SK-N-SH (cell line): ENCODE measurements around the gene CERS6. TPM values are rescaled to one million over a fixed set of nuclear protein-coding genes. Genes with fewer than 3 reads are reported as not detected.

Experiments
- CTCF ChIA-PET: fragments of 300-600, 350-600 bp; formaldehyde crosslinking; extraction: SDS; loops from one replicate; lab custom pipeline; 2021; lab: Yijun Ruan, JAX
- POLR2A ChIA-PET: fragments of 350-600 bp; sonication (Branson Sonifier 250); formaldehyde crosslinking; extraction: SDS; loops from one replicate; lab custom pipeline; 2020; ENCODE audit warnings: antibody characterized with exemption, inconsistent platforms; lab: Yijun Ruan, JAX
- DNase-seq: peaks from one replicate; pipeline ENCODE4 v3.0.0; 2012
- H2AFZ ChIP-seq: fragments of 200-600 bp; sonication (generic); 2 replicates; pipeline ENCODE4 v1.8.1; 2016; ENCODE audit warnings: antibody characterized with exemption, mild to moderate bottlenecking, low read depth
- H3F3A ChIP-seq: fragments of 200-600 bp; sonication (generic); replicated peaks from 2 replicates; pipeline ENCODE3; 2016; ENCODE audit warnings: antibody characterized with exemption, mild to moderate bottlenecking; ENCODE audit not compliant: insufficient read depth
- H3K27ac ChIP-seq, 2 experiments: fragments of 200-500 bp in 1 of 2; fragments of 200-600 bp in 1 of 2; sonication (Bioruptor generic) in 1 of 2; sonication (generic), shearing (Covaris generic) in 1 of 2; 2 replicates each; pipeline versions ENCODE4 v1.5.1 to v1.6.1; 2014 to 2016; ENCODE audit warnings: low read depth in 2 of 2, inconsistent platforms in 1 of 2, low read length in 1 of 2, mild to moderate bottlenecking in 1 of 2, mixed read lengths in 1 of 2
- H3K27me3 ChIP-seq: fragments of 200-600 bp; sonication (generic), shearing (Covaris generic); 2 replicates; pipeline ENCODE4 v1.6.1; 2016; ENCODE audit warnings: mixed run types; ENCODE audit not compliant: insufficient read depth
- H3K36me3 ChIP-seq, 2 experiments: fragments of 200-500 bp in 1 of 2; fragments of 200-600 bp in 1 of 2; sonication (Bioruptor generic) in 1 of 2; sonication (generic) in 1 of 2; replicated peaks in 1 of 2; 2 replicates each; pipeline versions ENCODE3 to v1.5.1; 2014 to 2016; ENCODE audit warnings: low read length in 1 of 2, mild to moderate bottlenecking in 1 of 2; ENCODE audit not compliant: insufficient read depth in 2 of 2, control insufficient read depth in 1 of 2
- H3K4me1 ChIP-seq, 2 experiments: fragments of 200-500 bp in 1 of 2; fragments of 200-600 bp in 1 of 2; sonication (Bioruptor generic) in 1 of 2; sonication (generic), shearing (Covaris generic) in 1 of 2; 2 replicates each; pipeline versions ENCODE4 v1.5.1 to v1.6.1; 2014 to 2016; ENCODE audit warnings: low read depth in 1 of 2, low read length in 1 of 2, mixed run types in 1 of 2; ENCODE audit not compliant: insufficient read depth in 2 of 2, control insufficient read depth in 1 of 2
- H3K4me2 ChIP-seq: fragments of 200-600 bp; sonication (generic), shearing (Covaris generic); 2 replicates; pipeline ENCODE4 v1.6.1; 2017; ENCODE audit warnings: mixed run types
- H3K4me3 ChIP-seq, 2 experiments: fragments of 200-500 bp in 1 of 2; fragments of 200-600 bp in 1 of 2; sonication (Bioruptor generic) in 1 of 2; sonication (generic), shearing (Covaris generic) in 1 of 2; 2 replicates each; pipeline versions ENCODE4 v1.5.1 to v1.8.1; 2014 to 2016; ENCODE audit warnings: low read depth in 2 of 2, inconsistent platforms in 1 of 2, low read length in 1 of 2, mild to moderate bottlenecking in 1 of 2, mixed read lengths in 1 of 2, moderate library complexity in 1 of 2
- H3K79me2 ChIP-seq: fragments of 200-600 bp; sonication (generic); 2 replicates; pipeline ENCODE4 v1.8.1; 2017; ENCODE audit warnings: mild to moderate bottlenecking; ENCODE audit not compliant: insufficient read depth
- H3K9ac ChIP-seq: fragments of 200-600 bp; sonication (generic); 2 replicates; pipeline ENCODE4 v1.6.1; 2017; ENCODE audit warnings: mixed run types
- H3K9me2 ChIP-seq: fragments of 200-600 bp; sonication (generic); 2 replicates; pipeline ENCODE4 v1.6.1; 2017; ENCODE audit warnings: mixed run types
- H3K9me3 ChIP-seq: fragments of 200-600 bp; sonication (generic); 2 replicates; pipeline ENCODE4 v1.6.1; 2017; ENCODE audit warnings: mixed run types, mild to moderate bottlenecking, moderate library complexity
- H4K20me1 ChIP-seq: fragments of 200-600 bp; sonication (generic); 2 replicates; pipeline ENCODE4 v1.6.1; 2017; ENCODE audit warnings: mild to moderate bottlenecking, mixed run types; ENCODE audit not compliant: insufficient read depth
- CHD2 ChIP-seq: fragments of 150-350 bp; IDR thresholded peaks from 2 replicates; pipeline ENCODE4 v1.6.1; 2018; ENCODE audit warnings: low read length; ENCODE audit not compliant: partially characterized antibody
- ELF1 ChIP-seq: IDR thresholded peaks from 2 replicates; pipeline ENCODE4 v1.4.0; 2012
- EP300 ChIP-seq, 2 experiments: IDR thresholded peaks; 2 replicates each; pipeline versions ENCODE4 v1.4.0 to v1.6.1; 2012; ENCODE audit warnings: borderline replicate concordance in 1 of 2, low read depth in 1 of 2, low read length in 1 of 2
- EZH2phosphoT487 ChIP-seq: fragments of 200-600 bp; sonication (generic); IDR thresholded peaks from 2 replicates; pipeline ENCODE4 v1.6.1; 2017; ENCODE audit warnings: low read depth, mixed run types, mild to moderate bottlenecking, antibody characterized with exemption, moderate library complexity, borderline replicate concordance
- FOXJ3 ChIP-seq: sonication (generic); formaldehyde crosslinking; IDR thresholded peaks from 2 replicates; pipeline ENCODE4 v1.5.1; 2020; ENCODE audit warnings: mild to moderate bottlenecking, missing genetic modification reagents
- JUND ChIP-seq: IDR thresholded peaks from 2 replicates; pipeline ENCODE4 v1.4.0; 2012
- NRF1 ChIP-seq: IDR thresholded peaks from 2 replicates; pipeline ENCODE4 v1.6.1; 2012; ENCODE audit warnings: low read depth, mild to moderate bottlenecking, low read length
- POLR2AphosphoS5 ChIP-seq: IDR thresholded peaks from 2 replicates; pipeline ENCODE4 v1.6.1; 2012; ENCODE audit warnings: low read depth, low read length
- SMC3 ChIP-seq: IDR thresholded peaks from 2 replicates; pipeline ENCODE4 v1.6.1; 2012; ENCODE audit warnings: low read depth, low read length, improper control_type of control experiment
- TCF12 ChIP-seq: IDR thresholded peaks from 2 replicates; pipeline ENCODE4 v1.4.0; 2012
- WGBS: methylation state at CpG from one replicate; pipeline ENCODE4 v1.1.6; 2017; ENCODE audit warnings: low lambda C conversion rate; 5-methylcytosine and 5-hydroxymethylcytosine counted together
- polyA plus RNA-seq, 3 experiments: library from polyadenylated mRNA; depleted of rRNA; stranded (reverse); fragments of >200 nt; gene quantifications; 2 replicates each; pipeline ENCODE4 v1.2.3, GENCODE V29; 2012
- TF ChIP-seq, protein P1 (sequence below): IDR thresholded peaks from 2 replicates; pipeline ENCODE4 v1.4.0; 2012; ENCODE audit warnings: low read depth
- TF ChIP-seq, protein P2 (sequence below): fragments of 200-600 bp; sonication (generic); IDR thresholded peaks from 2 replicates; pipeline ENCODE4 v1.6.1; 2017; ENCODE audit warnings: antibody characterized with exemption, mild to moderate bottlenecking, moderate library complexity
- TF ChIP-seq, protein P3 (sequence below): fragments of 150-350 bp; IDR thresholded peaks from 2 replicates; pipeline ENCODE4 v1.6.1; 2016; ENCODE audit warnings: mild to moderate bottlenecking, low read depth, low read length

Gene CERS6
- polyA plus RNA-seq, 1 of the 3 experiments (the other 2 are of a cell fraction), result 1.8 TPM

DNA sequence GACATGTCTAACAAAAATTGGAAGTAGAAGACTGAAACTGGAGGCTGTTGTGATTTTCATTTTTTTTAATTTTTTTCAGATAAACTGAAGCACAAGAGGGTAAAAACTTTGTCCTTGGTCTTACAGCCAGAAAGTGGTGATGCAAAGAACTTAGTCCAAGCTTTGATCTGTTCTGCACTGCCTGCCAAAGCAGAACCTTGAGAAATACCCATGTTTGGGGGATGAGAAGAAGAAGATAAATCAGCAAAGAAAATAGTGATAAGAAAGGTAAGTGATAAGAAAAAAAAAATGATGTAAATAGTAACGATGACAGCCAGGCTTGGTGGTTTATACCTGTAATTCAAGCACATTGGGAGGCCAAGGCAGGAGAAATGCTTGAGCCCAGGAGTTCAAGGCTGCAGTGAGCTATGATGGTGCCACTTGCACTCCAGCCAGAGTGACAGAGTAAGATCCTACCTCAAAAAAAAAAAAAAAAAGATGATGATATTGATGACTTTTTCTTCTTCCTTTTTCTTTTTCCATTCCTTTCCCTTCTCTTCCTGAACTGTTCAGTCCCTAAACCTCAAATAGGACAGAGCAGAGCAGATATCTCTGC is 331.8 kb downstream of the CERS6 start:
- Histone ChIP-seq H3K9me3 (no peaks in the 10 kb centered on the region), H3K27me3 (no peaks in the 10 kb centered on the region), H4K20me1 (no peaks in the 10 kb centered on the region), H3K9ac (no peak overlapping the region), H3K9me2 (no peaks in the 10 kb centered on the region), H3K4me3 (no peak overlapping the region), H3K4me1 (no peaks in the 10 kb centered on the region), H3K27ac (no peak overlapping the region), H3K4me2 (no peak overlapping the region), H3K36me3 (no peaks in the 10 kb centered on the region), H3F3A (no peaks in the 10 kb centered on the region), H3K79me2 (no peaks in the 10 kb centered on the region), H2AFZ (no peak overlapping the region)
- WGBS, result 35% methylated on average over 1 of the region's 1 CpG
- ChIA-PET CTCF (interaction anchor here (0.9 to 1.0 kb wide), 2 partner anchors 14 to 30 kb away, joined by 3 to 4 read pairs; no protein-coding TSS in a partner anchor), POLR2A (no interaction called here)
- DNase-seq, result no peak
- TF ChIP-seq ELF1, result no peak
- TF ChIP-seq, protein P1, sequence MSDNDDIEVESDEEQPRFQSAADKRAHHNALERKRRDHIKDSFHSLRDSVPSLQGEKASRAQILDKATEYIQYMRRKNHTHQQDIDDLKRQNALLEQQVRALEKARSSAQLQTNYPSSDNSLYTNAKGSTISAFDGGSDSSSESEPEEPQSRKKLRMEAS, result no peak
- no peak for TF ChIP-seq FOXJ3

DNA sequence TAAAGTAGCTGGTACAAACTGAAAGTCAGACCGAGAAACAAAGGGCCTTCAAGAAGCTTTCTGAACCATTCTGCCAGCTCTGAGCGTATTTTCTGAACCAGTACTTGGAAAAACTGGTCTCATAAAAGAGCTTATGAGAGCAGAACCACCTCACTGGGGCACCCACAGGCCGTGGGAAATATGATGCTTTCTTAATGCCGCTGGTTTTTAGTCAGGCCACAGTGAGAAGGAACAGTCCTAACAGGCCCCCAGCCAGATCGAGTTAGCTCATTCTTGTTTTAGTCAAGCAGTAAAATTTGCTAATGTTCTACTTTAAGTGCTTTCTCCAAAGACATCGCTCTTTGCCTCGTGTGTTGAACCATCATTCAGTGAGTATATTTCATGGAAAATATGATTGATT is 333.7 kb downstream of the CERS6 start:
- TF ChIP-seq ELF1 (no peak), TCF12 (no peak), SMC3 (no peak), EP300 (IDR thresholded peaks at IDR 0.05; ENCODE audit: borderline replicate concordance in 1 of 2, low read depth in 1 of 2, low read length in 1 of 2) (no peak), EZH2phosphoT487 (no peak), JUND (no peak), CHD2 (no peak), NRF1 (no peak), POLR2AphosphoS5 (no peak)
- TF ChIP-seq, protein P2, sequence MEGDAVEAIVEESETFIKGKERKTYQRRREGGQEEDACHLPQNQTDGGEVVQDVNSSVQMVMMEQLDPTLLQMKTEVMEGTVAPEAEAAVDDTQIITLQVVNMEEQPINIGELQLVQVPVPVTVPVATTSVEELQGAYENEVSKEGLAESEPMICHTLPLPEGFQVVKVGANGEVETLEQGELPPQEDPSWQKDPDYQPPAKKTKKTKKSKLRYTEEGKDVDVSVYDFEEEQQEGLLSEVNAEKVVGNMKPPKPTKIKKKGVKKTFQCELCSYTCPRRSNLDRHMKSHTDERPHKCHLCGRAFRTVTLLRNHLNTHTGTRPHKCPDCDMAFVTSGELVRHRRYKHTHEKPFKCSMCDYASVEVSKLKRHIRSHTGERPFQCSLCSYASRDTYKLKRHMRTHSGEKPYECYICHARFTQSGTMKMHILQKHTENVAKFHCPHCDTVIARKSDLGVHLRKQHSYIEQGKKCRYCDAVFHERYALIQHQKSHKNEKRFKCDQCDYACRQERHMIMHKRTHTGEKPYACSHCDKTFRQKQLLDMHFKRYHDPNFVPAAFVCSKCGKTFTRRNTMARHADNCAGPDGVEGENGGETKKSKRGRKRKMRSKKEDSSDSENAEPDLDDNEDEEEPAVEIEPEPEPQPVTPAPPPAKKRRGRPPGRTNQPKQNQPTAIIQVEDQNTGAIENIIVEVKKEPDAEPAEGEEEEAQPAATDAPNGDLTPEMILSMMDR, result no peak
- TF ChIP-seq, protein P3, sequence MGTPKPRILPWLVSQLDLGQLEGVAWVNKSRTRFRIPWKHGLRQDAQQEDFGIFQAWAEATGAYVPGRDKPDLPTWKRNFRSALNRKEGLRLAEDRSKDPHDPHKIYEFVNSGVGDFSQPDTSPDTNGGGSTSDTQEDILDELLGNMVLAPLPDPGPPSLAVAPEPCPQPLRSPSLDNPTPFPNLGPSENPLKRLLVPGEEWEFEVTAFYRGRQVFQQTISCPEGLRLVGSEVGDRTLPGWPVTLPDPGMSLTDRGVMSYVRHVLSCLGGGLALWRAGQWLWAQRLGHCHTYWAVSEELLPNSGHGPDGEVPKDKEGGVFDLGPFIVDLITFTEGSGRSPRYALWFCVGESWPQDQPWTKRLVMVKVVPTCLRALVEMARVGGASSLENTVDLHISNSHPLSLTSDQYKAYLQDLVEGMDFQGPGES, result no peak
- H3K9ac ChIP-seq, result no peak overlapping the region
- H3K9me2 ChIP-seq, result no peaks in the 10 kb centered on the region
- DNase-seq, result no peak
- H3K9me3 ChIP-seq, result no peaks in the 10 kb centered on the region
- H3K79me2 ChIP-seq, result no peaks in the 10 kb centered on the region
- 33% methylated on average over 7 of the region's 7 CpGs for WGBS
- no peak overlapping the region for H3K4me2 ChIP-seq
- CTCF ChIA-PET, result no interaction called here
- H3K4me1 ChIP-seq, result no peaks in the 10 kb centered on the region
- no peaks in the 10 kb centered on the region for H3K36me3 ChIP-seq
- H3F3A ChIP-seq, result no peaks in the 10 kb centered on the region
- H2AFZ ChIP-seq, result no peak overlapping the region
- POLR2A ChIA-PET, result no interaction called here
- H4K20me1 ChIP-seq, result no peaks in the 10 kb centered on the region
- H3K27ac ChIP-seq, result no peak overlapping the region
- H3K4me3 ChIP-seq, result no peak overlapping the region
- H3K27me3 ChIP-seq, result no peaks in the 10 kb centered on the region
